T-cell (primary cell): ENCODE data around the gene CLSTN2. TPM values are rescaled to one million over a fixed set of nuclear protein-coding genes. Genes with fewer than 3 reads are reported as not detected.

ENCODE experiments used
- ATAC-seq, 4 experiments: fragments of 200-7000 bp in 3 of 4; fragments of 150-1000 bp in 1 of 4; cut with Tn5 transposase; replicated peaks in 1 of 4; 1 replicate in 3 of 4; 2 replicates in 1 of 4; pipeline ENCODE4 v1.10.0; 2021; ENCODE audit warnings: moderate library complexity in 3 of 4, mild to moderate bottlenecking in 2 of 4, moderate number of reproducible peaks in 1 of 4
- CTCF ChIA-PET, 2 donors: fragments of 300-600 bp; sonication (Branson Sonifier 250); formaldehyde crosslinking; loops; one replicate each; lab custom pipeline; 2022; ENCODE audit warnings: antibody characterized with exemption in 2 of 2; lab: Charles Lee
- POLR2A ChIA-PET, 2 donors: fragments of 300-600 bp; sonication (Branson Sonifier 250); formaldehyde crosslinking; loops; one replicate each; lab custom pipeline; 2022; ENCODE audit warnings: antibody characterized with exemption in 2 of 2; lab: Charles Lee
- DNase-seq, 35 experiments: peaks; one replicate each; pipeline versions ENCODE4 v3.0.0 to v3.0.0-alpha.2; 2013 to 2023
- H3K27ac ChIP-seq: one replicate; pipeline ENCODE4 v1.5.1; 2013; ENCODE audit warnings: low read length
- H3K27me3 ChIP-seq, 2 experiments: replicated peaks in 1 of 2; 1 replicate in 1 of 2; 2 replicates in 1 of 2; pipeline versions ENCODE4 v1.6.1 to v1.7.0; 2013; ENCODE audit warnings: low read length in 1 of 2, mixed read lengths in 1 of 2; ENCODE audit not compliant: control insufficient read depth in 2 of 2, insufficient read depth in 2 of 2; ENCODE audit errors: extremely low read depth in 1 of 2
- H3K36me3 ChIP-seq, 2 donors: 1 replicate in 1 of 2; 2 replicates in 1 of 2; pipeline versions ENCODE4 v1.6.1 to v1.7.0; 2013; ENCODE audit warnings: low read length in 1 of 2; ENCODE audit not compliant: control insufficient read depth in 2 of 2, insufficient read depth in 1 of 2; ENCODE audit errors: extremely low read depth in 1 of 2
- H3K4me1 ChIP-seq, 2 experiments: 1 replicate in 1 of 2; 2 replicates in 1 of 2; pipeline versions ENCODE4 v1.6.1 to v1.7.0; 2013; ENCODE audit warnings: low read length in 2 of 2, mixed read lengths in 1 of 2; ENCODE audit not compliant: insufficient read depth in 2 of 2, control insufficient read depth in 1 of 2; ENCODE audit errors: extremely low read depth in 1 of 2
- H3K4me3 ChIP-seq, 2 donors: 1 replicate in 1 of 2; 2 replicates in 1 of 2; pipeline versions ENCODE4 v1.5.1 to v1.7.0; 2013; ENCODE audit warnings: mild to moderate bottlenecking in 2 of 2, low read length in 1 of 2, moderate library complexity in 1 of 2; ENCODE audit not compliant: control insufficient read depth in 1 of 2; ENCODE audit errors: extremely low read depth in 1 of 2
- H3K9me3 ChIP-seq: 2 replicates; pipeline ENCODE4 v1.7.0; 2013
- H3K27ac Mint-ChIP-seq, 2 donors: one replicate each; pipeline ENCODE4 v1.8.0; 2020 to 2021; ENCODE audit warnings: mild to moderate bottlenecking in 2 of 2, mixed read lengths in 2 of 2
- H3K27me3 Mint-ChIP-seq, 2 donors: one replicate each; pipeline ENCODE4 v1.8.0; 2021 to 2022; ENCODE audit warnings: mixed read lengths in 2 of 2
- H3K36me3 Mint-ChIP-seq: one replicate; pipeline ENCODE4 v1.8.0; 2021; ENCODE audit warnings: mixed read lengths
- H3K4me1 Mint-ChIP-seq, 3 donors: one replicate each; pipeline ENCODE4 v1.8.0; 2020 to 2022; ENCODE audit warnings: mixed read lengths in 3 of 3, mild to moderate bottlenecking in 1 of 3
- H3K4me3 Mint-ChIP-seq, 3 donors: one replicate each; pipeline ENCODE4 v1.8.0; 2020 to 2022; ENCODE audit warnings: mild to moderate bottlenecking in 3 of 3, mixed read lengths in 3 of 3, moderate library complexity in 3 of 3
- H3K9me3 Mint-ChIP-seq, 3 donors: one replicate each; pipeline ENCODE4 v1.8.0; 2020 to 2022; ENCODE audit warnings: mixed read lengths in 3 of 3
- WGBS: methylation state at CpG from one replicate; pipeline ENCODE4 v1.1.5; 2013; ENCODE audit warnings: missing lambda C conversion rate; ENCODE audit not compliant: insufficient coverage; 5-methylcytosine and 5-hydroxymethylcytosine counted together
- total RNA-seq, 35 experiments: library from RNA in 6 of 35; stranded (reverse) in 6 of 35; fragments of 120-200 nt in 1 of 35; gene quantifications; one replicate each; pipeline versions ENCODE4 v1.2.1 to v1.2.4 and lab custom pipeline; 2013 to 2026

Gene CLSTN2
- total RNA-seq, 5 donors from 2014 or later (not counting 1 experiment from before 2014, with no cell fraction given), result under 0.01 to 0.12 (median 0.03) TPM; not detected in 2

GRCh38 chr3:140148824-140149390 lies 213.9 kb downstream of the CLSTN2 start:
- no peak overlapping the region for H3K27ac Mint-ChIP-seq
- H3K4me3 Mint-ChIP-seq, result no peak overlapping the region
- no peak overlapping the region for H3K27ac ChIP-seq
- WGBS, result no CpG with 5 or more reads among the region's 3 CpGs
- H3K27me3 ChIP-seq, result no peaks in the 10 kb centered on the region
- DNase-seq (no peak), ATAC-seq (no peak)
- H3K27me3 Mint-ChIP-seq, result no peaks in the 10 kb centered on the region
- H3K36me3 Mint-ChIP-seq, result no peaks in the 10 kb centered on the region
- no peaks in the 10 kb centered on the region for H3K4me1 Mint-ChIP-seq
- H3K9me3 Mint-ChIP-seq, result no peaks in the 10 kb centered on the region
- ChIA-PET CTCF (no interaction called here), POLR2A (no interaction called here)
- no peaks in the 10 kb centered on the region for H3K36me3 ChIP-seq
- H3K9me3 ChIP-seq, result no peaks in the 10 kb centered on the region
- no peaks in the 10 kb centered on the region for H3K4me1 ChIP-seq
- no peak overlapping the region for H3K4me3 ChIP-seq

DNA sequence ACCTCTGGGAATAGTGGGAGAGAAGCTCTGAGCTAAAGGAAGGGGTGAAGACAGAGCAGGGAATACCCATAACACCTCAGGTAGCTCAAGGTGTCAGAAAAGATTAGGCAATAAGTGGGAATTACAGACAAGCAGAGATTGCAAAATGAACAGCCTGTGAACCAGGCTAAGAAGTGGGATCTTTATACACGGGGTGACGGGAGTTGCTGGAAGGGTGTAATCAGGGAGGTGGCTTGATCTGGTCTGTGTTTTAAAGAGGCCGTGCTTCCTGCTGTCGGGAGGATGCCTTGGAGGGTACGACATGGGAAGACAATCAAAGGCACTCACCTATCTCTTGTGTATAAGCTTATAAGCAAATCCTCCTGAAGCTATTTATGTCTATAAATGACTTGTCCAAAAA lies 216.3 kb downstream of the CLSTN2 start:
- Histone ChIP-seq H3K9me3 (no peaks in the 10 kb centered on the region), H3K27ac (no peak overlapping the region), H3K36me3 (no peaks in the 10 kb centered on the region), H3K27me3 (no peaks in the 10 kb centered on the region), H3K4me1 (no peaks in the 10 kb centered on the region), H3K4me3 (no peak overlapping the region)
- POLR2A ChIA-PET, result no interaction called here
- Mint-ChIP-seq H3K9me3 (no peaks in the 10 kb centered on the region), H3K27me3 (no peaks in the 10 kb centered on the region), H3K4me3 (no peak overlapping the region), H3K4me1 (no peaks in the 10 kb centered on the region), H3K27ac (no peak overlapping the region), H3K36me3 (no peaks in the 10 kb centered on the region)
- no CpG with 5 or more reads among the region's 5 CpGs for WGBS
- CTCF ChIA-PET, result interaction anchor here in 1 of 2 donors (1.1 kb wide), 1 partner anchor 23 kb away, joined by 3 read pairs; no protein-coding TSS in a partner anchor
- DNase-seq (no peak), ATAC-seq (no peak)

DNA sequence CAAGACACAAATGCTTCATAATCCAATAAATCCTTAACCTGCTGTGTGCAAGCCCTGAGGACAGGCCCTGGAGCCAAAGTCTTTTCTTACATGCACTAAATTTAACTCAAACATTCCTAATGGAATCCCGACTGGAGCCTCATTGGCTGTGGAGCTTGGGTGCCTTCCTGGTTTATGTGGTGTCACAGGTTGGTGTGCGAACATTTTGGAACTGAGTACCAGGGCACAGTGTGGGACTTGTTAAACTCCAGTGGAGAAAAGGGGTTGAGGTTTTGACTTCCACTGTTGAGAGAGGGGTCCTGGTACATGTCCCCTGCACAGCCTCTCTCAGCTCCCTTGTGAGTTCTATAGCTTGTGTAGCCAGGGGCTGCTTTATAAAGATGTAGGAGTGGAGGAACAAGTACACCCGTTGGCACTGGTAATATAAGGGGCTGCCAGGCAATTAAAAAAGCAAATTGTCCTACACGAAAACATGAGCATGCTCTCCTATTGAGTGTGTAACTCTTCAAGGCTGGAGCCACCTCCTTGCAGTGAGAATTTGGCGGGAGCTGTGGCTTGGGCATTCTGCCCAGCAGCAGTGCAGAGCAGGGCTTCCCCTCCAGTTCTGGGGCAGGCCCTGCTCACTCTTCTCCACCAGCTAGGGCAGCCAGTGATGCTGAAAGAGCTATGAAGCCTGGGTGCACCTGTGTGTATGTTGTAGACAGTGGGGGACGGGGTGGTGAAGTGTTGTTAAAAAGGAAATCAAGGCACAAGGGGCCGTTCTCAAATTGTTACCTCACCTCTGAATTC lies 218.1 kb downstream of the CLSTN2 start:
- Histone ChIP-seq H3K4me1 (no peaks in the 10 kb centered on the region), H3K27me3 (no peaks in the 10 kb centered on the region), H3K4me3 (no peak overlapping the region), H3K36me3 (no peaks in the 10 kb centered on the region), H3K9me3 (no peaks in the 10 kb centered on the region), H3K27ac (no peak overlapping the region)
- CTCF ChIA-PET, result no interaction called here
- H3K27me3 Mint-ChIP-seq, result peaks cover 0 to 4% of the 10 kb centered on the region in 2 donors
- ATAC-seq, result no peak
- no peak overlapping the region for H3K27ac Mint-ChIP-seq
- no peak for DNase-seq
- H3K4me3 Mint-ChIP-seq, result no peak overlapping the region
- H3K9me3 Mint-ChIP-seq, result no peaks in the 10 kb centered on the region
- WGBS, result 68% methylated on average over 3 of the region's 7 CpGs
- H3K4me1 Mint-ChIP-seq, result no peaks in the 10 kb centered on the region
- POLR2A ChIA-PET, result no interaction called here
- H3K36me3 Mint-ChIP-seq, result no peaks in the 10 kb centered on the region

DNA sequence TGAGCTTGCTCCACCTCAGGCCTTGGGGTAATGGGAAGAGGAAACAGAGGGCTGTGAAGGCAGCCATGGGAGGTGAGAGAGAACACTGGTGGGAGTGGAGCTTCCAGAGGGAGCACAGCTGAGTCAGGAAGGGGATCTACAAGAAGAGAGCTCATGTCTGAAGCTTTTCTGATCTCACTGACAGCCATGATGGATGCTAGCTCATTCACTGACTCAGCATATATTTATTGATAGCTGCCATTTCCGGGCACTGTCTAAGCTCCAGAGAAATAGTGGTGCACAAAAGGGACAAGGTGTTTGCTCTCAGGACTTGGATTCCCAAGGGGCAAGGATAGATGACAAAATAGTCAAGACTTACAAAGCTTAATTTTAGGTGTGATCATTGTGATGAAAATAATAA lies 218.8 kb downstream of the CLSTN2 start:
- ChIA-PET CTCF (interaction anchor here in 1 of 2 donors (0.6 kb wide), 1 partner anchor 1023 kb away, joined by 4 read pairs; no protein-coding TSS in a partner anchor), POLR2A (no interaction called here)
- Histone ChIP-seq H3K9me3 (no peaks in the 10 kb centered on the region), H3K27ac (no peak overlapping the region), H3K36me3 (no peaks in the 10 kb centered on the region), H3K4me3 (no peak overlapping the region), H3K27me3 (no peaks in the 10 kb centered on the region), H3K4me1 (no peaks in the 10 kb centered on the region)
- ATAC-seq (no peak), DNase-seq (no peak)
- Mint-ChIP-seq H3K4me1 (no peaks in the 10 kb centered on the region), H3K27ac (no peak overlapping the region), H3K36me3 (no peaks in the 10 kb centered on the region), H3K27me3 (peaks cover 0 to 4% of the 10 kb centered on the region in 2 donors), H3K4me3 (no peak overlapping the region), H3K9me3 (no peaks in the 10 kb centered on the region)
- WGBS, result 78% methylated on average over 1 of the region's 1 CpG

GRCh38 chr3:140157161-140157560 lies 222.2 kb downstream of the CLSTN2 start:
- no peak overlapping the region for H3K27ac Mint-ChIP-seq
- no peaks in the 10 kb centered on the region for H3K4me1 Mint-ChIP-seq
- Histone ChIP-seq H3K4me1 (no peaks in the 10 kb centered on the region), H3K27ac (no peak overlapping the region), H3K9me3 (no peaks in the 10 kb centered on the region), H3K27me3 (no peaks in the 10 kb centered on the region), H3K36me3 (no peaks in the 10 kb centered on the region), H3K4me3 (no peak overlapping the region)
- ATAC-seq (no peak), DNase-seq (no peak)
- ChIA-PET CTCF (no interaction called here), POLR2A (interaction anchor here in 1 of 2 donors (0.6 kb wide), 1 partner anchor 686 kb away, joined by 4 read pairs; no protein-coding TSS in a partner anchor)
- no peaks in the 10 kb centered on the region for H3K36me3 Mint-ChIP-seq
- no peak overlapping the region for H3K4me3 Mint-ChIP-seq
- WGBS, result no CpG with 5 or more reads among the region's 2 CpGs
- peaks cover 0 to 6% of the 10 kb centered on the region in 2 donors for H3K27me3 Mint-ChIP-seq
- no peaks in the 10 kb centered on the region for H3K9me3 Mint-ChIP-seq

DNA sequence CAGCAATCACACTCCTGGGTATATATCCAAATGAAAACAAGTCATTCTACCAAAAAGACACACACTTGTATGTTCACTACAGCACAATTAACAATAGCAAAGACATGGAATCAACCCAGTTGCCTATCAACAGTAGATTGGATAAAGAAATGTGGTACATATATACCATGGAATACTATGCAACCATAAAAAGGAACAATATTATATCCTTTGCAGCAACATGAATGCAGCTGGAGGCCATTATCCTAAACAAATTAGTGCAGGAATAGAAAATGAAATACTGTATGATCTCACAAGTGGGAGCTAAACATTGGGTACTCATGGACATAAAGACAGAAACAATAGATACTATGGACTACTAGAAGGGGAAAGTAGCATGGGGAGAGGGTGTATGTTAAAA lies 224.7 kb downstream of the CLSTN2 start:
- Histone ChIP-seq H3K4me1 (no peaks in the 10 kb centered on the region), H3K27me3 (no peaks in the 10 kb centered on the region), H3K9me3 (no peaks in the 10 kb centered on the region), H3K36me3 (no peaks in the 10 kb centered on the region), H3K4me3 (no peak overlapping the region), H3K27ac (no peak overlapping the region)
- no peak overlapping the region for H3K4me3 Mint-ChIP-seq
- no peaks in the 10 kb centered on the region for H3K4me1 Mint-ChIP-seq
- ATAC-seq (no peak), DNase-seq (no peak)
- ChIA-PET POLR2A (no interaction called here), CTCF (no interaction called here)
- H3K27ac Mint-ChIP-seq, result no peak overlapping the region
- H3K27me3 Mint-ChIP-seq, result peaks cover 0 to 12% of the 10 kb centered on the region in 2 donors
- H3K9me3 Mint-ChIP-seq, result peaks cover 0 to 1% (median 0%) of the 10 kb centered on the region in 3 donors
- H3K36me3 Mint-ChIP-seq, result no peaks in the 10 kb centered on the region
